A673 (cell line): Measurements from ENCODE around the gene IDI2.

Source experiments
- CTCF ChIP-seq: fragments of 300-800, 200-600 bp; sonication (generic); conservative IDR thresholded peaks from 2 replicates; pipeline ENCODE4 v1.5.1; 2017; ENCODE audit warnings: low read depth, mild to moderate bottlenecking, antibody characterized with exemption, low read length, moderate library complexity, mixed read lengths
- EZH2 ChIP-seq: fragments of 200-600 bp; sonication (generic); IDR thresholded peaks from 2 replicates; pipeline ENCODE4 v1.6.1; 2017; ENCODE audit warnings: borderline replicate concordance, low read depth, mild to moderate bottlenecking, mixed read lengths, antibody characterized with exemption, low read length; ENCODE audit not compliant: poor library complexity, severe bottlenecking

- no peak for TF ChIP-seq CTCF
- no peak for TF ChIP-seq EZH2
Measured at GRCh38 chr10:1010703-1011102, 15.0 kb downstream of the IDI2 start.
